Pons (tissue), 1 donor: ENCODE data around the gene NRARP.

Experiments
- DNase-seq: peaks from one replicate; pipeline ENCODE4 v3.0.0-alpha.2; 2016; ENCODE audit warnings: low spot score

NRARP gene

DNA sequence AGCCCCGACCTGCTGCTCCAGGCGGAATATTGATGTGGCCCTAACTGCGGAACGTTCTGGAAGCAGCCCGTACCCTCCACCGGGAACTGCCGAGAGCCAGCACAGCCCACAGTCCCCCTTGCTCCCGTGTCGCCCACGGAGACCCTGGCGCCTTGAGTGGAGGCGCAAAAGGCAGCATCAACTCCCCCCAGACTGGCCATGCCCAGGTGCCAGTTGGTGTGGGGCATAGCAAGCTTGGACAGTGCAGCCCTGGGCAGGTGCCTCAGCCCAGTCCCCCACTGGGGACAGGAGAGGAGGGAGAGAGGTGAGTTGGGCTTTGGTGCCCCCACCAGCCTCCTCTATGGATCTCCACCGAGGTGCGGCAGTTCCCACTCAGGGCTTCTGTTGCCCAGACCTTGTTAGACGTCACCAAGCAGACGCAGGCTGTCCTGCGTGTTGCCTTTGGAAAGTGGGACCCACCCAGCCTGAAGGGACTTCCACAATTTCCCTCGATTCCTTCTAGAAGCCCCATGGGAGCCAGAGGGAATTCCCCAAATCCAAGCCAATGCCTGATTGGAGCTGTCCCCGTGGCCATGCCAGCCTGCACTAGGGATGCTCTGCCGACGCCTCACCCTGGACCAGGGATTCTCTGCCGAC lies 19.8 kb upstream of the NRARP start:
- no peak for DNase-seq

GRCh38 chr9:137320555-137321384 lies 18.7 kb upstream of the NRARP start:
- no peak for DNase-seq

GRCh38 chr9:137319739-137320551 lies 17.9 kb upstream of the NRARP start:
- DNase-seq: no peak

DNA sequence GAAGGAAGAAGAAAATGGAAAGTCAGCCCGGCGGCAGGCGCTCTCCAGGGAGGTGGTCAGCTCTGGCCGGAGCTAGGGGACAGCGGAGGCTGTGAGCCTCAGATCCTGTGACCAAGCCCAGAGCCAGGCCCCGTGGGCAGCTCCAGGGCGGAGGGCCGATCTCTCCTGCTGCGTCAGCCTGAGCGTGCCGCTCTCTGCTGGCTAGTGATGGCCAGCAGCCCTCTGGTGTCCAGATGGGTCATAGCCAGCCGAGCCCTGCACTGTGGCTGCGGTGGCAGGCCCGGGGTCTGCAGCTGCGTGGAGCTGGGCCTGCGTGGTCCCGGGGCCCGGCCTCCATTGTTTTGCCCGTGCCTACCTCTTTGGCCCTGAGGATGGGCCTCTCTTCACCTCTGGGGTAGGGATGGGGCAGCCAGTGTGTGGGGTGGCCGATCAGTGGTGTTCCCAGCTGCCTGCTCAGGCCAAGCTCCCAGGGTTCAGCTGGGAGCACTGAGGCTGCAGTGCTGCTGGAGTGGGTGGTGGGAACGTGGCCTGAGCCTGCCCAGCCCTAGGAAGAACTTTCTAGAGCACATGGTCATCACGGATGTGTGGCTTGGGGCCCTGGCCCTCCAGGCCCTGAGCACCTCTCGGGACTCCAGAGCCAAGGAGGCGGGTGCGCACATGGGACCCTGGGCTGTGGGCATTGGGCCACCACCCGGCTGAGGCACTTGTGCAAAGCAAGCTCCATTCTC lies 17.1 kb upstream of the NRARP start:
- DNase-seq: no peak

DNA sequence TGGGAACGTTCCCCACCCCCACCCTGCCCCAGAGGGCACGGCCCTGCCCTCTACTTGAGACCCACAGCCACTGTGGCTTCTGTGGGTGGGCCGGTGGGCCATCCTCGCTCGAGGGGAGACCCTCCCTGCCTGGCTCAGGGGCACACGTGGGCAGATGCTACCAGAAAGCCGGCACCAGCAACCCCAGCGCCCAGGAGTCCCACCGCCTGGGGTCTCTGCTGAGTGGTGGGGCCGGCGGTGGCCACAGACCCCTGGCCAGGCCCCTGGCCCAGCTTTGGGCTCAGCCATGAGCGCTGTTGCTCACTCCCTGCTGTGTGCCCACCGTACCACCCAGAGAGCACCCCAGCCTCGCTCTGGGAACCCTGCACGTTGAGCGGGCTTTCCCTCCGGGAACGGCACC lies 16.5 kb upstream of the NRARP start:
- DNase-seq: no peak

GRCh38 chr9:137317718-137318511 lies 15.8 kb upstream of the NRARP start:
- no peak for DNase-seq

- DNase-seq: no peak
These were observed 15.1 kb upstream of the NRARP start for GRCh38 chr9:137317021-137317717.

DNA sequence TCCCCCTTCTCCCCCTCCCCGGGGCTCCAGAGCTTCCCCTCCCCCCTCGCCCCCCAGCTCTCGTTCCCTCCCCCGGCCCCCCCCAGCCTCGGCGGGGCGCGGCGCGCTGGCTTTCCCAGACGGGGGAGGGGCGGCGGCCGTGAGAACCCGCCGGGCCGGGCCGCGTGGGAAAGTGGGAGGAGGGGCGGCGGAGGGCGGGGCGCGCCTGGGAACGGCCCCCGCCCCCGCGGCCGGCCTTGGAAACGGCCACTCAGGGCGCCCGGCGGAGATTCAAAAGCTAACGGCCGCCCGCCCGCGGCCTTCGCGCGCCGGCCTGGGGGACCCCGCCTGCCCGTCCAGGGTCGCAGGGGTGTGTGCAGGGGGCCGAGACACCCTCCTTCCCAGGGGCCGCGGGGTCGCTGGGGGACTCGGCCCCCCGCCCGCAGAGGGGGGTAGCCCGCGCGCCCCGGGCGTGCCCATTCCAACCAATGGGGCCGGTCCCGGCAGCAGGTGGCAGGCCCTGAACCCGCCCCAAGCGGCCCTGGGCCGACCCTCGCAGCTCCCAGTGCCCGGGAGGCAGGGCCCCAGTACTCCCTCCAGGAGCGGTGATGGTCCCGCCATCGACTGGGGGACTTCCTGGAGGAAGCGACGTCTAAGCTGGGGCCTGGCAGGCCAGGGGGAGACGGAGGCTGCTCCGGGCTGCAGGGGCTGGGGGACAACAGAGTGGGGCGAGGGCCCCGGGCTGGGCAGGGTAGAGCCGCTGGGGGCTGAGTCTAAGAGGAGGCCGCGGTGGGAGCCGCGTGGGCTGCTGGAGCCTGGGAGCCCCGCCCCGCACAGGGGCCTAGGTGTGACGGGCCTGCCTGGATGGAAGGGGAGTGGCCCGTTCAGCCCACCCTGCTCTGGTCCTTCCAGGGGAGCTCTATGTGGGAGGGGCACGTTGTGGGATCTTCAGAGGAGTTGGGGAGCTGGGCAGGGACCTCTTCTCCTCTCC lies 14.2 kb upstream of the NRARP start:
- no peak for DNase-seq

GRCh38 chr9:137315581-137316011 lies 13.5 kb upstream of the NRARP start:
- no peak for DNase-seq

GRCh38 chr9:137314561-137315560 lies 12.8 kb upstream of the NRARP start:
- no peak for DNase-seq

GRCh38 chr9:137313956-137314560 lies 12.0 kb upstream of the NRARP start:
- no peak for DNase-seq

DNA sequence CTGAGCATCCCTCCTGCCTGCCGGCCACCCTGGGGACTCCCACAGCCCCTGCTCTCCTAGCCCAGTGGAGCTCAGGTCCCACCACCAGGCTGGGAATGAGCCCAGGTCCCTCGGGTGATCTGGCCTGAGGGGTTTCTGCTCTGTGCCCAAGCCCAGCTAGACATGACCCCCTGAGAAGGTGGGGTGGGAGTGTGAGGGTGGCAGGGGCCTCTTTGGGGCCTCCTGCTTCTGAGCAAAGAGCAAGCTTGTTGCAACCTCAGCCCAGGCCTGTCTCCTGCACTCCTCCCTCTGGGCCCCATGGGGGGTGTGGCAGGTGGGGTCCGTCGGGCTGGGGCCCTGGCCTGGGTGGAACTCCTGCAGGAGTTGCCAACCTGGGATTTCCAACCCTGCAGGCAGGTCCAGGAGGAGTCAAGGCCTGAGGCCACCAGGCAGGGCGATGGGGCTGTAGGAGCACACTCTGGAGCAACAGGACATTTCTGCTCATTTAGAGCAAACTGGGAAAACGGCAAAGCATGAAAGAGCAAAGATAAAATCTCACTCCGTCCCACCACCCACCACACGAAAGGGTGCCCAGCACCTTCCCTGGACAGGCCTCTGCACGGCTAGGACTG lies 11.4 kb upstream of the NRARP start:
- no peak for DNase-seq

GRCh38 chr9:137312852-137313325 lies 10.8 kb upstream of the NRARP start:
- no peak for DNase-seq

DNA sequence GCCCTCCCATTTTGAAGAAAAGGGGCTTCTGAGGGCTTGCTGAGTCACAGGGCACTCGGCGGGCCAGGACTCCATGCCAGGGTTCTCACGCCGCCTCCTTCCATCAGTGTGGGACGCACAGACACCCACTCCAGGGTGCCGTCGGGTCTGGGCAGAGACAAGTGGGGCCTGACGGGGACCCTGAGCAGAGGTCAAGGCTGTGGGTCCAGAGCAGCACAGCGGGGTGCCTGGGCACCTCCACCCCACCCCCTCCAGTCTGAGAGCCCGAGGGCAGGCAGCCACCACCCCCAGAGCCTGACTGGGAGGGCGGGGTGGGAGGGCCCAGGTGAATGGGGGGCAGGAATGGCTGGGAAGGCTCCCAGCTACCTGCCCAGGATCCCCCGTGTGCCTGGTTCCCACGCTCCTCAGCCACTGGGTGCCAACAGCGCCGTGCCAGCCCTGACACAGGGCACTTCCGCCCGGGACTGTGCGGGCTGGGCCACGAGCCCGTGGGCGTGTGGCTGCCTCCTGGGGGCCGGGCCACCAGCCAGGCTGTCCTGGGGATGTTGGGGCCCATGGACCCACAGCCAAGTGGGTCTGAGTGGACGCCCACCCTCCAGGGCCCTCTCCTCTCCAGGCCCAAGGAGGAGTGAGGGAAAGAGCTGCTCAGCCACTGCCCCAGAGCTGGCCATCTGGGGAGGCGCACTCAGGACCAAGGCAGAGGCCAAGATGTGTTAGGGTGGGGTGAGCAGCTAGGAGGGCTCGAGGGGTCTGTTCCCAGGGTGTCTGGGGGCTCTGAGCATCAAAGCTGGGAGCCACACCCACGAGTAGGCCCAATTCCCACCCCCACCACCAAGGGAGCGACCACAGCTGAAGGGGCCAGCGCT lies 10.1 kb upstream of the NRARP start:
- DNase-seq: no peak

DNA sequence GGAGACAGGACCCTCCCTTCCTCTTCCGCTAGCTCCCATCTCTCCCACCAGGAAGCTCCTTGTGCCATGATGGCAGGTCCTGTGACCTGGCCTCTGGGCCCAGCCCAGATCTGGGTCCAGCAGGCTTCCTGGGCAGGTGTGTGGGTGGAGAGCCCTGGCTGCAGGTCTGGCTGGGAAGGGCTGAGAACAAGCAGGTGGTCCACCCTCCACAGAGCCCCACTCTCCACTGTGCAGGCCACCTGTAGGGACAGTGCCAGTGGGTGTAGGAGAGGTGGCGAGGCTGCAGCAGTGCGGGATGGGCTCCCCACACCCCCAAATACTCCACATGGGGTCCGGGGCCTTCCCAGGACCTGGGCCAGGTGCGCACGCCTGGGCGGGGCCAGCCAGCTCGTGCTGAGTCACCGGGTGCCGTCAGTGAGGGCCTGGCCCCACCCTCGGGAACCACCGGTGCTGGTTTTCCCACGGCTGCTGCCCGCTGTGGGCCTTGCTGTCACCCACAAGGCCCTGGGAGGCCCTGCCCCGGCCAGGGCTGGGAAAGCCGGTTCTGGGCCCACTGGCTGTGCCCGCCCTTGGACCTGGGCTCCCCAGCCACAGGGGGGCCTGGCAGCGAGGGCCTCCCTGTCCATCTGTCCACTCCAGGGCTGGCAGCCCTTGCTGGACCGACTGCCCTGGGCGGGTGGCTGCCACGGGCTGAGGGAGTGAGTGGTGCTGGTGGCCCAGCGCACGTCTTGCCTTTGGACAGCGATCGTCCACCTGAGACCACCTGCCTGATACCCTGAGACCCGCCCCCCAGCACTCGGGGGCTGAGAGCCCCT lies 9.3 kb upstream of the NRARP start:
- DNase-seq: no peak
